Measurements from ENCODE around the gene C2CD4D. TPM values are rescaled to one million over a fixed set of nuclear protein-coding genes. Genes with fewer than 3 reads are reported as not detected.

The C2CD4D gene
- total RNA-seq, 1 donor from 2014 or later = 0.16 TPM

- Histone ChIP-seq H3K4me2 (ENCODE audit: low read length) (no peak overlapping the region), H3K4me1 (ENCODE audit: insufficient read depth, low read length) (no peaks in the 10 kb centered on the region), H3K36me3 (ENCODE audit: insufficient read depth, low read length) (no peaks in the 10 kb centered on the region), H3K27ac (ENCODE audit: low read depth, low read length) (no peak overlapping the region), H3K79me2 (ENCODE audit: insufficient read depth, low read length) (no peaks in the 10 kb centered on the region), H3K27me3 (ENCODE audit: insufficient read depth, low read length) (peaks cover 8% of the 10 kb centered on the region), H3K4me3 (ENCODE audit: insufficient read depth, low read depth, low read length) (no peak overlapping the region), H4K20me1 (ENCODE audit: insufficient read depth, low read length) (no peaks in the 10 kb centered on the region), H2AFZ (ENCODE audit: low read depth, low read length) (no peak overlapping the region), H3K9me3 (ENCODE audit: insufficient read depth, low read depth, low read length) (no peaks in the 10 kb centered on the region), H3K9ac (ENCODE audit: low read length) (no peak overlapping the region)
- peaks cover 6% of the 10 kb centered on the region for H3K4me1 Mint-ChIP-seq (ENCODE audit: low read depth, unreplicated experiment)
- H3K36me3 Mint-ChIP-seq (ENCODE audit: low read depth, unreplicated experiment) = peaks cover 2% of the 10 kb centered on the region
- no peak overlapping the region for H3K4me3 Mint-ChIP-seq (ENCODE audit: unreplicated experiment)
- FAIRE-seq (no peak), DNase-seq (ENCODE audit: low read depth) (no peak)
- no peak overlapping the region for H3K27ac Mint-ChIP-seq (ENCODE audit: unreplicated experiment)
- peaks cover 4% of the 10 kb centered on the region for H3K9me3 Mint-ChIP-seq (ENCODE audit: unreplicated experiment)
- TF ChIP-seq CTCF (IDR thresholded peaks at IDR 0.05; ENCODE audit: insufficient read depth, low read depth, low read length) (no peak), EZH2 (IDR thresholded peaks at IDR 0.05; ENCODE audit: insufficient read depth, low read length) (no peak)
- peaks cover 71% of the 10 kb centered on the region for H3K27me3 Mint-ChIP-seq (ENCODE audit: low read depth, unreplicated experiment)
Measured at GRCh38 chr1:151819976-151820623, 19.5 kb downstream of the C2CD4D start.

- no peak overlapping the region for H3K27ac Mint-ChIP-seq (ENCODE audit: unreplicated experiment)
- no peak overlapping the region for H3K4me3 Mint-ChIP-seq (ENCODE audit: unreplicated experiment)
- no peak for FAIRE-seq
- H3K36me3 Mint-ChIP-seq (ENCODE audit: low read depth, unreplicated experiment) = peaks cover 2% of the 10 kb centered on the region
- Histone ChIP-seq H3K4me3 (ENCODE audit: insufficient read depth, low read depth, low read length) (no peak overlapping the region), H3K4me2 (ENCODE audit: low read length) (no peak overlapping the region), H2AFZ (ENCODE audit: low read depth, low read length) (no peak overlapping the region), H3K27ac (ENCODE audit: low read depth, low read length) (no peak overlapping the region), H4K20me1 (ENCODE audit: insufficient read depth, low read length) (no peaks in the 10 kb centered on the region), H3K9me3 (ENCODE audit: insufficient read depth, low read depth, low read length) (no peaks in the 10 kb centered on the region), H3K4me1 (ENCODE audit: insufficient read depth, low read length) (no peaks in the 10 kb centered on the region), H3K27me3 (ENCODE audit: insufficient read depth, low read length) (peaks cover 8% of the 10 kb centered on the region), H3K79me2 (ENCODE audit: insufficient read depth, low read length) (no peaks in the 10 kb centered on the region), H3K9ac (ENCODE audit: low read length) (no peak overlapping the region), H3K36me3 (ENCODE audit: insufficient read depth, low read length) (no peaks in the 10 kb centered on the region)
- H3K4me1 Mint-ChIP-seq (ENCODE audit: low read depth, unreplicated experiment) = peaks cover 6% of the 10 kb centered on the region
- H3K27me3 Mint-ChIP-seq (ENCODE audit: low read depth, unreplicated experiment) = peaks cover 74% of the 10 kb centered on the region
- H3K9me3 Mint-ChIP-seq (ENCODE audit: unreplicated experiment) = peaks cover 3% of the 10 kb centered on the region
- TF ChIP-seq EZH2 (IDR thresholded peaks at IDR 0.05; ENCODE audit: insufficient read depth, low read length) (no peak), CTCF (IDR thresholded peaks at IDR 0.05; ENCODE audit: insufficient read depth, low read depth, low read length) (no peak)
- DNase-seq (ENCODE audit: low read depth) = no peak
Measured at GRCh38 chr1:151819227-151819835, 20.3 kb downstream of the C2CD4D start.

- Histone ChIP-seq H3K4me2 (ENCODE audit: low read length) (no peak overlapping the region), H3K9me3 (ENCODE audit: insufficient read depth, low read depth, low read length) (no peaks in the 10 kb centered on the region), H3K27ac (ENCODE audit: low read depth, low read length) (no peak overlapping the region), H3K4me3 (ENCODE audit: insufficient read depth, low read depth, low read length) (no peak overlapping the region), H4K20me1 (ENCODE audit: insufficient read depth, low read length) (no peaks in the 10 kb centered on the region), H3K36me3 (ENCODE audit: insufficient read depth, low read length) (no peaks in the 10 kb centered on the region), H3K9ac (ENCODE audit: low read length) (no peak overlapping the region), H2AFZ (ENCODE audit: low read depth, low read length) (no peak overlapping the region), H3K79me2 (ENCODE audit: insufficient read depth, low read length) (no peaks in the 10 kb centered on the region), H3K4me1 (ENCODE audit: insufficient read depth, low read length) (no peaks in the 10 kb centered on the region), H3K27me3 (ENCODE audit: insufficient read depth, low read length) (peaks cover 12% of the 10 kb centered on the region)
- Mint-ChIP-seq H3K4me1 (ENCODE audit: low read depth, unreplicated experiment) (peaks cover 6% of the 10 kb centered on the region), H3K36me3 (ENCODE audit: low read depth, unreplicated experiment) (peaks cover 2% of the 10 kb centered on the region), H3K27ac (ENCODE audit: unreplicated experiment) (no peak overlapping the region), H3K27me3 (ENCODE audit: low read depth, unreplicated experiment) (peaks cover 82% of the 10 kb centered on the region), H3K9me3 (ENCODE audit: unreplicated experiment) (peaks cover 1% of the 10 kb centered on the region), H3K4me3 (ENCODE audit: unreplicated experiment) (no peak overlapping the region)
- FAIRE-seq = no peak
- no peak for TF ChIP-seq EZH2 (IDR thresholded peaks at IDR 0.05; ENCODE audit: insufficient read depth, low read length)
- TF ChIP-seq CTCF (IDR thresholded peaks at IDR 0.05; ENCODE audit: insufficient read depth, low read depth, low read length) = no peak
- DNase-seq (ENCODE audit: low read depth) = no peak
Measured at GRCh38 chr1:151817353-151817730, 22.3 kb downstream of the C2CD4D start.
